Tibial artery (tissue), 4 donors: Measurements from ENCODE around the gene CYP27B1.

Experiments used
- DNase-seq, 2 donors: peaks; one replicate each; pipeline ENCODE4 v3.0.0-alpha.2; 2019
- H3K27ac ChIP-seq, 2 donors: fragments of 200-600 bp; sonication (generic) in 1 of 2; 1 replicate in 1 of 2; 2 replicates in 1 of 2; pipeline ENCODE4 v1.5.1; 2018 to 2019; ENCODE audit warnings: mild to moderate bottlenecking in 1 of 2
- H3K27me3 ChIP-seq, 2 donors: fragments of 200-600 bp; sonication (generic) in 1 of 2; one replicate each; pipeline versions ENCODE4 v1.5.1 to v1.6.0; 2016 to 2019
- H3K36me3 ChIP-seq, 3 donors: fragments of 200-600 bp; sonication (generic) in 2 of 3; one replicate each; pipeline ENCODE4 v1.5.1; 2016 to 2019; ENCODE audit warnings: mild to moderate bottlenecking in 2 of 3
- H3K4me1 ChIP-seq, 4 donors: fragments of 200-600 bp; sonication (generic) in 2 of 4; 1 replicate in 3 of 4; 2 replicates in 1 of 4; pipeline ENCODE4 v1.5.1; 2016 to 2019
- H3K4me3 ChIP-seq, 2 donors: fragments of 200-600 bp; sonication (generic) in 1 of 2; 1 replicate in 1 of 2; 2 replicates in 1 of 2; pipeline ENCODE4 v1.5.1; 2018 to 2019; ENCODE audit warnings: mild to moderate bottlenecking in 2 of 2
- H3K9me3 ChIP-seq, 3 donors: fragments of 200-600 bp; sonication (generic) in 1 of 3; one replicate each; pipeline ENCODE4 v1.5.1; 2016 to 2019
- CTCF ChIP-seq, 2 experiments: fragments of 200-600 bp in 1 of 2; fragments of 450-650 bp in 1 of 2; IDR thresholded peaks; one replicate each; pipeline ENCODE4 v1.5.1; 2017 to 2019; ENCODE audit warnings: antibody characterized with exemption in 2 of 2, mild to moderate bottlenecking in 1 of 2, moderate library complexity in 1 of 2
- intact Hi-C: fragments of 100-400 bp; cut with DNase I; formaldehyde crosslinking; loops from one replicate; pipeline ENCODE4 v1.15.0; 2023; ENCODE audit warnings: low total_unique reads

Gene CYP27B1

GRCh38 chr12:57735952-57736740 is 30.7 kb downstream of the CYP27B1 start:
- Histone ChIP-seq H3K36me3 (no peaks in the 10 kb centered on the region), H3K4me3 (peak overlapping the region in 1 of 2 donors; percentile 19), H3K4me1 (peaks cover 15 to 41% (median 35%) of the 10 kb centered on the region in 4 donors), H3K9me3 (no peaks in the 10 kb centered on the region), H3K27me3 (peaks cover 8 to 93% of the 10 kb centered on the region in 2 donors), H3K27ac (no peak overlapping the region)
- no peak for DNase-seq
- intact Hi-C loops: no loop called here
- peak in 1 of 2 experiments; percentile 6 for TF ChIP-seq CTCF (IDR thresholded peaks at IDR 0.05)

DNA sequence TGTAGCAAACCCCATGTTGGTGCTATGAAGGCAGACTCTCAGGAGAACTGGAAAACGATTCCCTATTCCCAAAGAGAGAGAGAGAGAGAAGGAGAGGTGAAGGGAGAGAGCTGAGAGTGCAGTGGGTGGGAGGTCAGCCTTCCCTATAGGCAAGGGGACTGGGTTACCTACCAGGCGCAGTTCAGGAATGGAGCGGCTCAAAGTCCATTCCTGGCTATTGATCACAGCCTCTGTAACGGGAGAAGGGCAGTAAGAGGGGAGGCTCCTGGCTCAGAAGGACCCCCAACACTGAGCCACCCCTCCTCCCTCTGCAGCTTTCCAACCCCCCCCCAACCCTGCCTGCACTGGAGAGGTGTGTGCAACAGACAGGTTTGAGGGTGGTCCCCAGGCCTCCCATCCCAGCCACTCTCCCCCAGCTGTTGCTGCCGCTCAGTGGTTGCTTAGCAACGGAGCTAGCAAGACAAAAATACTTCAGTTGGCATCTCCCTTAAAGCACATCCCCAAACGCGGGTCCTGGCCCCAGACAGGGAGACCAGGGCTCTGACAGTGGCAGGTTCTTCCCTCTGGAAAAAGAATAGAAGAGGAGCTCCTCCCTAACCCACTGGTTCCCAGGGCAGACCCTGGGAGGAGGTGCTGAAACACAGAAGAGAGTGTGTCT is 31.6 kb downstream of the CYP27B1 start:
- H3K9me3 ChIP-seq: no peaks in the 10 kb centered on the region
- no peak overlapping the region for H3K4me3 ChIP-seq
- intact Hi-C loops: no loop called here
- no peak for TF ChIP-seq CTCF (IDR thresholded peaks at IDR 0.05)
- peaks cover 15 to 41% (median 35%) of the 10 kb centered on the region in 4 donors for H3K4me1 ChIP-seq
- peaks cover 8 to 85% of the 10 kb centered on the region in 2 donors for H3K27me3 ChIP-seq
- no peak for DNase-seq
- no peak overlapping the region for H3K27ac ChIP-seq
- no peaks in the 10 kb centered on the region for H3K36me3 ChIP-seq

DNA sequence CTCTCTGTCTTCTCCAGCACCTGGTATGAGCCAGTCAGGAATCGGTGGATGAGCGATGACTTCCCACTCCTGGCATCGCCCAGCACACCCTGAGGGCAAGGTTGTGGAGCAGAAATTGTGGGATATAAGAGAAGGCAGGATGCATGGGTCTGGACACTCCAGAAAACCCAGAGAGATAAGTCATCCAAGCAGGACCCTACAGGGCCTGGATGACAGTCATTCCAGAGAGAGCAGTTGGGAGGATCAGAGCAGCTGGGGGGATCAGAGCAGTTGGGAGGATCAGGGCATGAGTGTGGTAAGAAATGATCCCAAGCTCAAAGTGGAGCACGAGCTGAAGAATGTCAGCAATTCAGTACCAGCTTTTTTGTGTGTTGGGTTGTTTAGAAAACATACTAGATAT is 32.3 kb downstream of the CYP27B1 start:
- TF ChIP-seq CTCF (IDR thresholded peaks at IDR 0.05): no peak
- intact Hi-C loops: no loop called here
- Histone ChIP-seq H3K36me3 (no peaks in the 10 kb centered on the region), H3K4me1 (peaks cover 15 to 41% (median 35%) of the 10 kb centered on the region in 4 donors), H3K4me3 (no peak overlapping the region), H3K27me3 (peaks cover 8 to 78% of the 10 kb centered on the region in 2 donors), H3K9me3 (no peaks in the 10 kb centered on the region), H3K27ac (no peak overlapping the region)
- no peak for DNase-seq

GRCh38 chr12:57733928-57734327 is 33.0 kb downstream of the CYP27B1 start:
- Histone ChIP-seq H3K4me1 (peaks cover 15 to 38% (median 32%) of the 10 kb centered on the region in 4 donors), H3K9me3 (no peaks in the 10 kb centered on the region), H3K4me3 (no peak overlapping the region), H3K27me3 (peaks cover 8 to 71% of the 10 kb centered on the region in 2 donors), H3K27ac (no peak overlapping the region), H3K36me3 (no peaks in the 10 kb centered on the region)
- TF ChIP-seq CTCF (IDR thresholded peaks at IDR 0.05): no peak
- no peak for DNase-seq
- intact Hi-C loops: no loop called here

GRCh38 chr12:57732726-57733593 is 33.9 kb downstream of the CYP27B1 start:
- no peak for TF ChIP-seq CTCF (IDR thresholded peaks at IDR 0.05)
- H3K4me1 ChIP-seq: peaks cover 7 to 28% (median 22%) of the 10 kb centered on the region in 4 donors
- peaks cover 8 to 62% of the 10 kb centered on the region in 2 donors for H3K27me3 ChIP-seq
- H3K27ac ChIP-seq: no peak overlapping the region
- no peak for DNase-seq
- intact Hi-C loops: no loop called here
- H3K9me3 ChIP-seq: no peaks in the 10 kb centered on the region
- H3K4me3 ChIP-seq: no peak overlapping the region
- H3K36me3 ChIP-seq: no peaks in the 10 kb centered on the region
